Measurements from ENCODE around the gene GRK5. TPM values are rescaled to one million over a fixed set of nuclear protein-coding genes. Genes with fewer than 3 reads are reported as not detected.

GRK5 gene
- total RNA-seq, 6 experiments from 2014 or later = 5.9 to 11.5 (median 7.9) TPM

DNA sequence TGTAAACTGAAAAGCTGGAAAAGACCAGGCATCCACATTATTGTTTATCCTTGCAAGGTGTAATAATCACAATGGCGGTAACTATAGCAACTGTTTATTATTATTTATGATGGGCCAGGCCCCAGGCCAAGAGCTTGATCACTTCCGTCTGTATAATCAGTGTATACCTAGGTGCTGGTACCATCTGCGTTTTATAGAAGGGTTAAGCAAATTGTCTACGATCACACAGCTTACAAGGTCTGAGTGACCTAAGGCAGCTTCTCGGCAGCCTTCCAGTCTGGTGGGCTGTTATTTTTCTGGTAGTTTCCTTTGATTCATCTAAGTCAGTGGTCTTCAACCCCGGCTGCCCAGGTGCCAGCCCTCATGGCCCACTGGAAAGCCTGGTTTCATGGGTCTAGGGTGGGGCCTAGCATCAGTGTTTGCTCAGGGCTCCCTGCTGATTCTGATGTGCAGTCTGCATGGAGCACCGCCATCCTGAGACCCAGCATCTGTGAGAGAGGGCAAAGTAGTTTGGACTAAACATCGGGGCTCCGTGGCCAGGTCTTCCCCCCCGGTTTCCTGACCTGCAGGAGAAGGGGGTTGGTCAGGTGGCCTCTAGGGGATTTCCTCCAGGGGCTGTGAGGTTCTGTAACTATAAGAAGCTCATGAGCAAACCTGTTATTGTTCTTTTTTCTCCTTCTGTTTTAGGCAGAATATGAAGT, 188.8 kb downstream of the GRK5 start:
- WGBS (ENCODE audit: insufficient coverage, low coverage, low lambda C conversion rate, missing lambda C conversion rate) = 92% methylated on average over 5 of the region's 10 CpGs
- H3K27ac ChIP-seq = peak overlapping the region in 1 of 3 donors; percentile 33
- H3K9me3 ChIP-seq = no peaks in the 10 kb centered on the region
- peaks cover 0 to 3% (median 0%) of the 10 kb centered on the region in 4 donors for H3K4me1 ChIP-seq
- no peaks in the 10 kb centered on the region for H3K36me3 ChIP-seq
- intact Hi-C loops (cut with DNase I) = no loop called here
- no peak for TF ChIP-seq POLR2A (IDR thresholded peaks at IDR 0.05)
- TF ChIP-seq, protein P1, sequence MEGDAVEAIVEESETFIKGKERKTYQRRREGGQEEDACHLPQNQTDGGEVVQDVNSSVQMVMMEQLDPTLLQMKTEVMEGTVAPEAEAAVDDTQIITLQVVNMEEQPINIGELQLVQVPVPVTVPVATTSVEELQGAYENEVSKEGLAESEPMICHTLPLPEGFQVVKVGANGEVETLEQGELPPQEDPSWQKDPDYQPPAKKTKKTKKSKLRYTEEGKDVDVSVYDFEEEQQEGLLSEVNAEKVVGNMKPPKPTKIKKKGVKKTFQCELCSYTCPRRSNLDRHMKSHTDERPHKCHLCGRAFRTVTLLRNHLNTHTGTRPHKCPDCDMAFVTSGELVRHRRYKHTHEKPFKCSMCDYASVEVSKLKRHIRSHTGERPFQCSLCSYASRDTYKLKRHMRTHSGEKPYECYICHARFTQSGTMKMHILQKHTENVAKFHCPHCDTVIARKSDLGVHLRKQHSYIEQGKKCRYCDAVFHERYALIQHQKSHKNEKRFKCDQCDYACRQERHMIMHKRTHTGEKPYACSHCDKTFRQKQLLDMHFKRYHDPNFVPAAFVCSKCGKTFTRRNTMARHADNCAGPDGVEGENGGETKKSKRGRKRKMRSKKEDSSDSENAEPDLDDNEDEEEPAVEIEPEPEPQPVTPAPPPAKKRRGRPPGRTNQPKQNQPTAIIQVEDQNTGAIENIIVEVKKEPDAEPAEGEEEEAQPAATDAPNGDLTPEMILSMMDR (IDR thresholded peaks at IDR 0.05) = no peak
- no peaks in the 10 kb centered on the region for H3K27me3 ChIP-seq
- ATAC-seq (no peak), DNase-seq (no peak)
- H3K4me3 ChIP-seq = no peak overlapping the region

DNA sequence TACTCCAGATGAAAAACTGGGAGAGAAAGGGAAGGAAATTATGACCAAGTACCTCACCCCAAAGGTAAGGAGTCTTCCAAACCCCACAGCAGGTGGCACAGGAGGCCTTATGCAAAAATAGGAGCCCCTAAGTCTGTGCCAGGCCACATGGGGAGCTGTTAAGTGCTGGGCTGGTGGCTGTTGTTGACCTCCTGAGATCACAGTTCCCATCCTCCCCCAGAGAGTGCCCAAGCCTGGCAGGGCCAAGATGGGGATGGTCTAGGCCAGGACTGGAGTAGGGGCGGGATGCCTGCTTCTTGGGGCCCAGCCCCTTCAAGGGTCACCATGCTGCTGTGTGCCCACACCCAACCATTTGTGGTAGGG, 189.3 kb downstream of the GRK5 start:
- ATAC-seq (no peak), DNase-seq (no peak)
- Histone ChIP-seq H3K4me1 (peaks cover 0 to 3% (median 0%) of the 10 kb centered on the region in 4 donors), H3K27me3 (no peaks in the 10 kb centered on the region), H3K9me3 (no peaks in the 10 kb centered on the region), H3K4me3 (no peak overlapping the region), H3K27ac (no peak overlapping the region), H3K36me3 (no peaks in the 10 kb centered on the region)
- intact Hi-C loops (cut with DNase I) = no loop called here
- 80% methylated on average over 1 of the region's 1 CpG for WGBS (ENCODE audit: insufficient coverage, low coverage, low lambda C conversion rate, missing lambda C conversion rate)
- TF ChIP-seq, protein P1 (IDR thresholded peaks at IDR 0.05) = no peak
- no peak for TF ChIP-seq POLR2A (IDR thresholded peaks at IDR 0.05)

DNA sequence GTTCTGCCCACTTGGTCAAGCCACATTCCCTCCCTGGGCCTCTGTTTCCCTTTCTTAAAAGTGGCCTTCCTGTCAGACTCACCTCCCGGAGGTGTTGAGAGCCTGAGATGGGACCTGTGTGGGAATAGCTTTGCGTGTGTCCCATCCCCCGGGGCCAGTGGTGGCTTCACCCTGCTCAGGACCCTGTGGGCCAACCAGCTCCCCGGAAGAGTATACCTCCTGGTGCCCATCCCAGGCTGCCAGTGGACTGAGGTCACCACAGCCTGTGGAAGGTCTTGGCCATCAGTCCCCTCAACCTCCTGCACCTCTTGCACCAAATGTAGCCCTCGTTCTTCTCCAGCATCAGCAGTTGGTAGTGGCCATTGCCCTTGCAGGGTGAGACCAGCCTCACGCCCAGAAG, 190.0 kb downstream of the GRK5 start:
- no peaks in the 10 kb centered on the region for H3K36me3 ChIP-seq
- H3K9me3 ChIP-seq = no peaks in the 10 kb centered on the region
- ATAC-seq = no peak
- no peak overlapping the region for H3K4me3 ChIP-seq
- TF ChIP-seq, protein P1 (IDR thresholded peaks at IDR 0.05) = no peak
- no peak for TF ChIP-seq POLR2A (IDR thresholded peaks at IDR 0.05)
- peaks cover 0 to 3% (median 0%) of the 10 kb centered on the region in 4 donors for H3K4me1 ChIP-seq
- WGBS (ENCODE audit: insufficient coverage, low coverage, low lambda C conversion rate, missing lambda C conversion rate) = 100% methylated on average over 3 of the region's 6 CpGs
- no peaks in the 10 kb centered on the region for H3K27me3 ChIP-seq
- intact Hi-C loops (cut with DNase I) = no loop called here
- no peak overlapping the region for H3K27ac ChIP-seq
- no peak for DNase-seq

DNA sequence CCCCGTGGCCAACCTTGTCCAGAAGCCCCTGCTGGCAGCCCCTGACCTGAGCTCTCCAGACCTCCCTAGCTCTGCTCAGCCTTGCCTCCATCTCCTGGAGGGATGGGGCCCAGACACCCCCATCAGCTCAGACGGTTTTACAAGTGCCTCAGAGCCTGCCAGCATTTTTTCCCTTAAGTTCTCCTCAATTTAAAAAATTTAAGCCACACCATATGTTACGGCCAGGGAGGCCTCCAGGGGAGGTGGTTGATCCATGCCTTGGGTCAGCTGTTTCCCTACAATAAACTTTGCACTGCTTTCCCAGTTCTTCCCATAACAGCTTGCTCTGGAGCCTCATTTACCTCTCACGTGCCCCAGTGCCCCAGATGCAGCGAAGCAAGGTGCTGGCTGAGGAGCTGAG, 191.6 kb downstream of the GRK5 start:
- Histone ChIP-seq H3K27ac (no peak overlapping the region), H3K4me3 (no peak overlapping the region), H3K36me3 (no peaks in the 10 kb centered on the region), H3K27me3 (no peaks in the 10 kb centered on the region), H3K4me1 (peaks cover 0 to 3% (median 0%) of the 10 kb centered on the region in 4 donors), H3K9me3 (no peaks in the 10 kb centered on the region)
- TF ChIP-seq POLR2A (IDR thresholded peaks at IDR 0.05) = no peak
- TF ChIP-seq, protein P1 (IDR thresholded peaks at IDR 0.05) = no peak
- WGBS (ENCODE audit: insufficient coverage, low coverage, low lambda C conversion rate, missing lambda C conversion rate) = 79% methylated on average over 2 of the region's 5 CpGs
- intact Hi-C loops (cut with DNase I) = no loop called here
- ATAC-seq = no peak
- DNase-seq = no peak

Measured in right lobe of liver (tissue), 6 donors.